ENCODE measurements around the gene TSPY8. TPM values are rescaled to one million over a fixed set of nuclear protein-coding genes. Genes with fewer than 3 reads are reported as not detected.
"Not testable (repeated sequence)": the region's sequence is repeated elsewhere in the genome, so short reads cannot be mapped to it uniquely, and the experiment has no call there.

Gene TSPY8, protein sequence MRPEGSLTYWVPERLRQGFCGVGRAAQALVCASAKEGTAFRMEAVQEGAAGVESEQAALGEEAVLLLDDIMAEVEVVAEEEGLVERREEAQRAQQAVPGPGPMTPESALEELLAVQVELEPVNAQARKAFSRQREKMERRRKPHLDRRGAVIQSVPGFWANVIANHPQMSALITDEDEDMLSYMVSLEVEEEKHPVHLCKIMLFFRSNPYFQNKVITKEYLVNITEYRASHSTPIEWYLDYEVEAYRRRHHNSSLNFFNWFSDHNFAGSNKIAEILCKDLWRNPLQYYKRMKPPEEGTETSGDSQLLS
- not detected for polyA plus RNA-seq (ENCODE audit: insufficient read length)
- long read RNA-seq, donor 1: 0 reads
- long read RNA-seq, donor 2: 0 reads
- long read RNA-seq, donor 3: 0 reads
- long read RNA-seq, donor 4: 0 reads
- long read RNA-seq, donor 5: 0 reads
- long read RNA-seq, donor 6: 0 reads
- long read RNA-seq, donor 7: 0 reads
- long read RNA-seq, donor 8: 0 reads

DNA sequence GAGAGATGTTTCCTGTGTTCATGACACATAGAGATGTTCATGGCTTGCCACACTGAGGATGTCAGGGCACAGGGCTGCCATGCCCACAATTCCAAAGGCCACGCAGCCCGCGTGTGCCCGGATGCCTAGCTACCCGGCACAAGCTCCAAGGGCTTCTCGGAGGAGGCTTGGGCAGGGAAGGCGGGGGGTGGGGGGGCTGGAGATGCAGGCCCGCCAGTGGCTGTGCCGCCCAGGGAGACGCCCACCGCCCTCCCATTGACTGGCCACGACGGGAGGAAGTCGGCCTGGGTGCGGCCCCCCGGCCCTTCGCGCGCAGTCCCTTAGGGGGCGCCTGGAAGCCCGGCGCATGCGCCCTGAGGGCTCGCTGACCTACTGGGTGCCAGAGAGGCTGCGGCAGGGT lies at the start of gene TSPY8:
Gene TSPY8, plus strand, starts transcription at position 301 of the 400 bp plus-strand sequence. Its CDS starts 46 bp downstream, at position 347.
- not testable (repeated sequence) for DNase-seq

DNA sequence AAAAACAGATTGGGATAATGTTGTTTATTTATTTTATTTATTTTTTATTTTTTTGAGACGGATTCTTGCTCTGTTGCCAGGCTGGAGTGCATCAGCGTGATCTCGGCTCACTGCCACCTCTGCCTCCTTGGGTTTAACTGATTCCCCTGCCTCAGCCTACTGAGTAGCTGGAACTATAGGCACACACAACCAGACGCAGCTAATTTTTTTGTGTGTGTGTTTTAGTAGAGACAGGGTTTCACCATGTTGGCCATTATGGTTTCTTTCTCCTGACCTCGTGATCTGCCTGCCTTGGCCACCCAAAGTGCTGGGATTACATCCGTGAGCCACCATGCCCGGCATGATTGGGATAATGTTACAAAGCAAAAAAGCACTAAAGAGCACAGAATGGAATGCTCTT lies 36.6 kb upstream of the TSPY8 start:
- DNase-seq: no peak

DNA sequence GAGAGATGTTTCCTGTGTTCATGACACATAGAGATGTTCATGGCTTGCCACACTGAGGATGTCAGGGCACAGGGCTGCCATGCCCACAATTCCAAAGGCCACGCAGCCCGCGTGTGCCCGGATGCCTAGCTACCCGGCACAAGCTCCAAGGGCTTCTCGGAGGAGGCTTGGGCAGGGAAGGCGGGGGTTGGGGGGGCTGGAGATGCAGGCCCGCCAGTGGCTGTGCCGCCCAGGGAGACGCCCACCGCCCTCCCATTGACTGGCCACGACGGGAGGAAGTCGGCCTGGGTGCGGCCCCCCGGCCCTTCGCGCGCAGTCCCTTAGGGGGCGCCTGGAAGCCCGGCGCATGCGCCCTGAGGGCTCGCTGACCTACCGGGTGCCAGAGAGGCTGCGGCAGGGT lies 20.4 kb upstream of the TSPY8 start, which contains the start of gene TSPY4:
Gene TSPY4, plus strand, starts transcription at position 301 of the 400 bp plus-strand sequence. Its CDS starts 46 bp downstream, at position 347.
- not testable (repeated sequence) for DNase-seq

DNA sequence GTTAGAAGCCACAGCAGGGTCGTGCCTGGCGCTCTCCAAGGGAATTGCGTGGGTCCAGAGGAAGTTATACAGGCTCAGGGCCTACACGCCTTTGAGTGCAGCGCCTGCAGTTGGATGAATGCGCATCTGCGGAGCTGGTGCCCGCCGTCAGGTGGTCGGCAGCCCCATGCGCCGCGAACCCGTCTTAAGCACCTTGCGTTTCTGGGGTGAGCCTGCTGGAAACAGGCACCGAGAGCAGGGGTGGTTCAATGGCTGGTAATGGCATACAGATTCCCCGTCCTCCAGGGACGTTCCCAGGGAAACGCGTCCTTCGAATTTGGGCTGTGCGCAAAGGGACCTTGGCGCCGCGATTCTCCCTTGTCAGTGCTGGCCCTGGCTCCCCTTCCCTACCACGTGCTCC lies 38.9 kb downstream of the TSPY8 start:
- DNase-seq: not testable (repeated sequence)

DNA sequence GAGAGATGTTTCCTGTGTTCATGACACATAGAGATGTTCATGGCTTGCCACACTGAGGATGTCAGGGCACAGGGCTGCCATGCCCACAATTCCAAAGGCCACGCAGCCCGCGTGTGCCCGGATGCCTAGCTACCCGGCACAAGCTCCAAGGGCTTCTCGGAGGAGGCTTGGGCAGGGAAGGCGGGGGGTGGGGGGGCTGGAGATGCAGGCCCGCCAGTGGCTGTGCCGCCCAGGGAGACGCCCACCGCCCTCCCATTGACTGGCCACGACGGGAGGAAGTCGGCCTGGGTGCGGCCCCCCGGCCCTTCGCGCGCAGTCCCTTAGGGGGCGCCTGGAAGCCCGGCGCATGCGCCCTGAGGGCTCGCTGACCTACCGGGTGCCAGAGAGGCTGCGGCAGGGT lies 40.5 kb downstream of the TSPY8 start, which contains the start of gene TSPY3:
Gene TSPY3, plus strand, starts transcription at position 301 of the 400 bp plus-strand sequence. Its CDS starts 46 bp downstream, at position 347.
- DNase-seq: not testable (repeated sequence)

Other genes starting within 250 kb of the TSPY8 start
- not detected for gene TSPY4, start 20.3 kb upstream of the TSPY8 start, polyA plus RNA-seq (ENCODE audit: insufficient read length)
- gene TSPY3, start 40.6 kb downstream of the TSPY8 start, polyA plus RNA-seq (ENCODE audit: insufficient read length): not detected
- not detected for gene TSPY1, start 109.2 kb downstream of the TSPY8 start, polyA plus RNA-seq (ENCODE audit: insufficient read length)
- gene TSPY9, start 129.5 kb downstream of the TSPY8 start, polyA plus RNA-seq (ENCODE audit: insufficient read length): not detected
- not detected for gene TSPY10, start 170.1 kb downstream of the TSPY8 start, polyA plus RNA-seq (ENCODE audit: insufficient read length)